AG04450 (cell line): ENCODE data around the gene RBM4B. TPM values are rescaled to one million over a fixed set of nuclear protein-coding genes. Genes with fewer than 3 reads are reported as not detected.

Source experiments
- CTCF ChIA-PET: fragments of 300-600, 350-600 bp; formaldehyde crosslinking; extraction: SDS; loops from one replicate; lab custom pipeline; 2022; ENCODE audit warnings: antibody characterized with exemption, inconsistent platforms; lab: Charles Lee
- POLR2A ChIA-PET: fragments of 350-600 bp; formaldehyde crosslinking; extraction: SDS; loops from one replicate; lab custom pipeline; 2021; ENCODE audit warnings: antibody characterized with exemption, inconsistent platforms; lab: Yijun Ruan, JAX
- DNase-seq: peaks from one replicate; pipeline ENCODE4 v3.0.0-alpha.2; 2011; ENCODE audit warnings: low read depth, low spot score
- H3K27ac ChIP-seq: one replicate; pipeline ENCODE4 v1.5.1; 2012; ENCODE audit warnings: low read depth, low read length, control low read depth
- H3K27me3 ChIP-seq: one replicate; pipeline ENCODE4 v1.6.0; 2012; ENCODE audit warnings: low read length; ENCODE audit not compliant: control insufficient read depth, insufficient read depth
- H3K4me3 ChIP-seq: 2 replicates; pipeline ENCODE4 v1.5.1; 2011; ENCODE audit warnings: mild to moderate bottlenecking, low read depth, low read length, control low read depth
- H3K9me3 ChIP-seq: 2 replicates; pipeline ENCODE4 v1.5.1; 2012; ENCODE audit warnings: low read length; ENCODE audit not compliant: control insufficient read depth, insufficient read depth
- CTCF ChIP-seq: IDR thresholded peaks from 2 replicates; pipeline ENCODE4 v1.5.1; 2011; ENCODE audit warnings: low read depth, low read length, control low read depth, inconsistent platforms
- polyA plus RNA-seq: library from polyadenylated mRNA; depleted of rRNA; stranded (reverse); fragments of >200 nt; gene quantifications from 2 replicates; pipeline ENCODE4 v1.2.3, GENCODE V29; 2011

The RBM4B gene
- polyA plus RNA-seq, 1 experiment, result 43.8 TPM

GRCh38 chr11:66626926-66627325 lies 50.8 kb downstream of the RBM4B start:
- CTCF ChIA-PET, result no interaction called here
- Histone ChIP-seq H3K9me3 (no peaks in the 10 kb centered on the region; the same call in 1 of the 2 replicates), H3K27ac (no peak overlapping the region), H3K27me3 (no peaks in the 10 kb centered on the region), H3K4me3 (no peak overlapping the region)
- DNase-seq, result no peak
- POLR2A ChIA-PET, result no interaction called here
- TF ChIP-seq CTCF, result no peak

GRCh38 chr11:66626382-66626781 lies 51.3 kb downstream of the RBM4B start:
- CTCF ChIA-PET, result no interaction called here
- POLR2A ChIA-PET, result no interaction called here
- Histone ChIP-seq H3K9me3 (no peaks in the 10 kb centered on the region; the same call in 1 of the 2 replicates), H3K27me3 (no peaks in the 10 kb centered on the region), H3K4me3 (no peak overlapping the region), H3K27ac (no peak overlapping the region)
- no peak for TF ChIP-seq CTCF
- no peak for DNase-seq

- CTCF ChIA-PET, result no interaction called here
- Histone ChIP-seq H3K4me3 (no peak overlapping the region), H3K9me3 (no peaks in the 10 kb centered on the region; the same call in 1 of the 2 replicates), H3K27me3 (no peaks in the 10 kb centered on the region), H3K27ac (no peak overlapping the region)
- no peak for TF ChIP-seq CTCF
- POLR2A ChIA-PET, result no interaction called here
- no peak for DNase-seq
Observed at GRCh38 chr11:66625752-66626149, 51.9 kb downstream of the RBM4B start.

GRCh38 chr11:66625041-66625751 lies 52.5 kb downstream of the RBM4B start:
- POLR2A ChIA-PET, result interaction anchor here (0.8 to 4.4 kb wide), 4 partner anchors 9 to 262 kb away, joined by 3 to 25 read pairs (median 4); partner anchors contain the start of genes DPP3, RBM14 and RBM4
- no peak overlapping the region for H3K4me3 ChIP-seq
- no peak for DNase-seq
- no peaks in the 10 kb centered on the region; the same call in 1 of the 2 replicates for H3K9me3 ChIP-seq
- no peak for TF ChIP-seq CTCF
- CTCF ChIA-PET, result no interaction called here
- H3K27me3 ChIP-seq, result no peaks in the 10 kb centered on the region
- no peak overlapping the region for H3K27ac ChIP-seq

GRCh38 chr11:66624450-66624849 lies 53.2 kb downstream of the RBM4B start:
- H3K4me3 ChIP-seq, result no peak overlapping the region
- no peak overlapping the region for H3K27ac ChIP-seq
- ChIA-PET CTCF (no interaction called here), POLR2A (interaction anchor here (0.8 to 4.4 kb wide), 4 partner anchors 8 to 262 kb away, joined by 3 to 25 read pairs (median 4); partner anchors contain the start of genes DPP3, RBM14 and RBM4)
- H3K27me3 ChIP-seq, result no peaks in the 10 kb centered on the region
- no peak for TF ChIP-seq CTCF
- no peaks in the 10 kb centered on the region; the same call in 1 of the 2 replicates for H3K9me3 ChIP-seq
- no peak for DNase-seq
